A172 (cell line): ENCODE data around the gene NVL. TPM values are rescaled to one million over a fixed set of nuclear protein-coding genes. Genes with fewer than 3 reads are reported as not detected.
"Not testable (repeated sequence)": the region's sequence is repeated elsewhere in the genome, so short reads cannot be mapped to it uniquely, and the experiment has no call there.

Experiments used
- DNase-seq: peaks from one replicate; pipeline ENCODE4 v3.0.0-alpha.2; 2015; ENCODE audit warnings: low spot score
- total RNA-seq: library from RNA; depleted of rRNA; stranded (reverse); fragments of >200 nt; shearing (Covaris generic); gene quantifications from 2 replicates; pipeline ENCODE4 v1.2.3, GENCODE V29; 2014

Gene NVL
- total RNA-seq, 1 experiment from 2014 or later, result 74.6 TPM

GRCh38 chr1:224338150-224338838 lies 8.3 kb upstream of the NVL start:
- DNase-seq, result no peak

GRCh38 chr1:224333939-224334786 lies 4.2 kb upstream of the NVL start:
- DNase-seq, result peak; percentile 63

- peak; percentile 75 for DNase-seq
These were observed 3.4 kb upstream of the NVL start for GRCh38 chr1:224333309-224333926.

- no peak for DNase-seq
These were observed 1.9 kb upstream of the NVL start for GRCh38 chr1:224331824-224332223.

- DNase-seq, result no peak
These were observed 1.4 kb upstream of the NVL start for GRCh38 chr1:224331326-224331725.

GRCh38 chr1:224329484-224329841 lies 509 bp downstream of the NVL start:
- DNase-seq, result peak; percentile 9

GRCh38 chr1:224328644-224329043 lies 1.3 kb downstream of the NVL start:
- DNase-seq, result no peak

GRCh38 chr1:224325959-224326358 lies 4.0 kb downstream of the NVL start:
- DNase-seq, result no peak

GRCh38 chr1:224321706-224322105 lies 8.3 kb downstream of the NVL start:
- DNase-seq, result no peak

GRCh38 chr1:224317383-224318045 lies 12.5 kb downstream of the NVL start:
- no peak for DNase-seq

- DNase-seq, result no peak
These were observed 17.9 kb downstream of the NVL start for GRCh38 chr1:224312025-224312424.

GRCh38 chr1:224311503-224311902 lies 18.5 kb downstream of the NVL start:
- not testable (repeated sequence) for DNase-seq

GRCh38 chr1:224308064-224308463 lies 21.9 kb downstream of the NVL start:
- DNase-seq, result no peak

- no peak for DNase-seq
These were observed 25.2 kb downstream of the NVL start for GRCh38 chr1:224304767-224305166.

GRCh38 chr1:224302947-224303346 lies 27.0 kb downstream of the NVL start:
- no peak for DNase-seq

GRCh38 chr1:224301391-224301790 lies 28.6 kb downstream of the NVL start:
- DNase-seq, result no peak

- DNase-seq, result peak; percentile 87
These were observed 29.6 kb downstream of the NVL start for GRCh38 chr1:224300346-224300745.

- DNase-seq, result no peak
These were observed 31.3 kb downstream of the NVL start for GRCh38 chr1:224298346-224299330.

GRCh38 chr1:224294775-224295174 lies 35.2 kb downstream of the NVL start:
- no peak for DNase-seq

- no peak for DNase-seq
These were observed 37.6 kb downstream of the NVL start for GRCh38 chr1:224292419-224292818.

- no peak for DNase-seq
These were observed 40.6 kb downstream of the NVL start for GRCh38 chr1:224289396-224289795.
